ENCODE data around the gene LPP. TPM values are rescaled to one million over a fixed set of nuclear protein-coding genes. Genes with fewer than 3 reads are reported as not detected.

LPP gene
- total and polyA plus RNA-seq, 2 donors from 2014 or later, result 6.7 to 233 TPM

DNA sequence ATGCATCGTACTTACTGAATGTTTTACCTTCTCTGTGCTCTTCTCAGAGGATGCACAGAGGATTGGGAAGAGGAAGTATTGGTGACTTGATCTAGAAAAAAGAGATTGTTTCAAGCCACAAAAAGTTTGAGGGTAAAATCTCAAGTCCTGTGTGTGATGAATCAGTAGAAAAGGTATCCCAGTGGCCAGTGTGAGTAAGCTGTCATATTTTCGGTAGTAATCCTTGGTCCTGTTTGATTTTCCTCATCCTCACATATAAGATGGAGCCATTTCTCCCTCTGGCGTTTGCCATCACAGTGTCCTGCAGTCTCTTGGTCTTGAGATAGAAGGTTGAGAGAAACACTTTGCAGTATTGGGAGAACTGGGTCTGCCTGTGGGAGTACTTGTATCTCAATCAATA is 166.8 kb downstream of the LPP start:
- TF ChIP-seq, protein P1, sequence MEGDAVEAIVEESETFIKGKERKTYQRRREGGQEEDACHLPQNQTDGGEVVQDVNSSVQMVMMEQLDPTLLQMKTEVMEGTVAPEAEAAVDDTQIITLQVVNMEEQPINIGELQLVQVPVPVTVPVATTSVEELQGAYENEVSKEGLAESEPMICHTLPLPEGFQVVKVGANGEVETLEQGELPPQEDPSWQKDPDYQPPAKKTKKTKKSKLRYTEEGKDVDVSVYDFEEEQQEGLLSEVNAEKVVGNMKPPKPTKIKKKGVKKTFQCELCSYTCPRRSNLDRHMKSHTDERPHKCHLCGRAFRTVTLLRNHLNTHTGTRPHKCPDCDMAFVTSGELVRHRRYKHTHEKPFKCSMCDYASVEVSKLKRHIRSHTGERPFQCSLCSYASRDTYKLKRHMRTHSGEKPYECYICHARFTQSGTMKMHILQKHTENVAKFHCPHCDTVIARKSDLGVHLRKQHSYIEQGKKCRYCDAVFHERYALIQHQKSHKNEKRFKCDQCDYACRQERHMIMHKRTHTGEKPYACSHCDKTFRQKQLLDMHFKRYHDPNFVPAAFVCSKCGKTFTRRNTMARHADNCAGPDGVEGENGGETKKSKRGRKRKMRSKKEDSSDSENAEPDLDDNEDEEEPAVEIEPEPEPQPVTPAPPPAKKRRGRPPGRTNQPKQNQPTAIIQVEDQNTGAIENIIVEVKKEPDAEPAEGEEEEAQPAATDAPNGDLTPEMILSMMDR (IDR thresholded peaks at IDR 0.05; ENCODE audit: borderline replicate concordance, extremely low read depth, insufficient read depth), result no peak
- H3K4me1 ChIP-seq (ENCODE audit: control insufficient read depth in 2 of 3, insufficient read depth in 2 of 3, low read depth in 1 of 3, low read length in 3 of 3), result no peaks in the 10 kb centered on the region
- H3K9ac ChIP-seq (ENCODE audit: low read length in 3 of 3), result no peak overlapping the region
- H3K9me3 ChIP-seq (ENCODE audit: control insufficient read depth in 2 of 3, insufficient read depth in 1 of 3, low read length in 3 of 3), result no peaks in the 10 kb centered on the region
- FAIRE-seq (no peak), DNase-seq (no peak)
- no peak overlapping the region for H3K4me3 ChIP-seq (ENCODE audit: low read length in 3 of 3)
- H3K27ac ChIP-seq (ENCODE audit: low read depth in 2 of 2, low read length in 2 of 2), result no peak overlapping the region
- no peaks in the 10 kb centered on the region for H3K27me3 ChIP-seq (ENCODE audit: control insufficient read depth, insufficient read depth, low read length)
- H3K36me3 ChIP-seq (ENCODE audit: control insufficient read depth in 2 of 3, insufficient read depth in 3 of 3, low read length in 3 of 3), result no peaks in the 10 kb centered on the region
- intact Hi-C loops (cut with DNase I), result no loop called here

DNA sequence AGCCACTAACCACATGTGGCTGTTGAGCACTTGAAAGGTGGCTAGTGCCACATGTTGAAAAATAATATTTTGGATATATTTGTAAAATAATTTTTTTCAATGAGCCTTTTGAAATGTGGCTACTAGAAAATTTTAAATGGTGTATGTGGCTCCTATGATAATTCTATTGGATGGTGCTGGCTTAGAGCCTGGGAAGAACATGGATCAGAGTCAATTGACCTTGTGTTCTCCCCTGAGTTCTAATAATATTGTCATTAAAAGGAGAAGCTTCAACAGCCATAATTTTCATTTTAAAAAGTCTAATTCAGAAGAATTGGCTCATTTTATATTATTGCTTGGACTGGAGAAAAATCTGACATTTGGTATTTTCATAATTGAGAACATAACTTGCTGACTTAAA is 167.3 kb downstream of the LPP start:
- Histone ChIP-seq H3K36me3 (ENCODE audit: control insufficient read depth in 2 of 3, insufficient read depth in 3 of 3, low read length in 3 of 3) (no peaks in the 10 kb centered on the region), H3K9ac (ENCODE audit: low read length in 3 of 3) (no peak overlapping the region), H3K9me3 (ENCODE audit: control insufficient read depth in 2 of 3, insufficient read depth in 1 of 3, low read length in 3 of 3) (no peaks in the 10 kb centered on the region), H3K4me3 (ENCODE audit: low read length in 3 of 3) (no peak overlapping the region), H3K4me1 (ENCODE audit: control insufficient read depth in 2 of 3, insufficient read depth in 2 of 3, low read depth in 1 of 3, low read length in 3 of 3) (no peaks in the 10 kb centered on the region), H3K27me3 (ENCODE audit: control insufficient read depth, insufficient read depth, low read length) (no peaks in the 10 kb centered on the region), H3K27ac (ENCODE audit: low read depth in 2 of 2, low read length in 2 of 2) (no peak overlapping the region)
- FAIRE-seq (no peak), DNase-seq (no peak)
- TF ChIP-seq, protein P1 (IDR thresholded peaks at IDR 0.05; ENCODE audit: borderline replicate concordance, extremely low read depth, insufficient read depth), result no peak
- intact Hi-C loops (cut with DNase I), result no loop called here

GRCh38 chr3:188322135-188322887 is 168.4 kb downstream of the LPP start:
- no peaks in the 10 kb centered on the region for H3K9me3 ChIP-seq (ENCODE audit: control insufficient read depth in 2 of 3, insufficient read depth in 1 of 3, low read length in 3 of 3)
- DNase-seq, result no peak
- TF ChIP-seq, protein P1 (IDR thresholded peaks at IDR 0.05; ENCODE audit: borderline replicate concordance, extremely low read depth, insufficient read depth), result no peak
- H3K36me3 ChIP-seq (ENCODE audit: control insufficient read depth in 2 of 3, insufficient read depth in 3 of 3, low read length in 3 of 3), result no peaks in the 10 kb centered on the region
- no peaks in the 10 kb centered on the region for H3K4me1 ChIP-seq (ENCODE audit: control insufficient read depth in 2 of 3, insufficient read depth in 2 of 3, low read depth in 1 of 3, low read length in 3 of 3)
- no peak overlapping the region for H3K27ac ChIP-seq (ENCODE audit: low read depth in 2 of 2, low read length in 2 of 2)
- H3K27me3 ChIP-seq (ENCODE audit: control insufficient read depth, insufficient read depth, low read length), result no peaks in the 10 kb centered on the region
- no peak overlapping the region for H3K9ac ChIP-seq (ENCODE audit: low read length in 3 of 3)
- no peak overlapping the region for H3K4me3 ChIP-seq (ENCODE audit: low read length in 3 of 3)
- no peak for FAIRE-seq
- intact Hi-C loops (cut with DNase I), result no loop called here

Measured in kidney (tissue), 14 donors.